ENCODE measurements around the gene XPO1. TPM values are rescaled to one million over a fixed set of nuclear protein-coding genes. Genes with fewer than 3 reads are reported as not detected.

XPO1 gene
- polyA plus RNA-seq, 1 donor from 2014 or later: 494 TPM

GRCh38 chr2:61433606-61434005 lies 104.5 kb downstream of the XPO1 start:
- Histone ChIP-seq H3K27ac (ENCODE audit: low read length) (no peak overlapping the region), H3K4me3 (ENCODE audit: low read length) (no peak overlapping the region), H3K9me2 (ENCODE audit: insufficient read depth, low read length) (no peaks in the 10 kb centered on the region), H3K27me3 (ENCODE audit: insufficient read depth, low read depth, low read length) (no peaks in the 10 kb centered on the region), H3K9ac (ENCODE audit: low read length) (no peak overlapping the region), H3K36me3 (ENCODE audit: insufficient read depth, low read length) (no peaks in the 10 kb centered on the region), H3K4me2 (ENCODE audit: low read length) (no peak overlapping the region), H4K20me1 (ENCODE audit: insufficient read depth) (no peaks in the 10 kb centered on the region), H3K79me2 (replicated peaks; ENCODE audit: insufficient read depth, low read length) (peaks cover 73% of the 10 kb centered on the region), H3K9me3 (ENCODE audit: low read length) (no peaks in the 10 kb centered on the region), H3F3A (ENCODE audit: insufficient read depth, low read length, poor library complexity, severe bottlenecking) (no peaks in the 10 kb centered on the region), H2AFZ (ENCODE audit: low read depth, low read length) (no peak overlapping the region)
- TF ChIP-seq SMC3 (conservative IDR thresholded peaks at IDR 0.05; ENCODE audit: poor library complexity) (no peak), REST (IDR thresholded peaks at IDR 0.05; ENCODE audit: borderline replicate concordance) (no peak), RAD21 (conservative IDR thresholded peaks at IDR 0.05) (no peak), MXI1 (conservative IDR thresholded peaks at IDR 0.05; ENCODE audit: poor library complexity, severe bottlenecking) (no peak), EZH2 (IDR thresholded peaks at IDR 0.05; ENCODE audit: borderline replicate concordance, insufficient read depth, low read length, poor library complexity, severe bottlenecking) (no peak)

GRCh38 chr2:61432990-61433389 lies 105.2 kb downstream of the XPO1 start:
- H2AFZ ChIP-seq (ENCODE audit: low read depth, low read length): no peak overlapping the region
- H3K9me3 ChIP-seq (ENCODE audit: low read length): no peaks in the 10 kb centered on the region
- no peaks in the 10 kb centered on the region for H4K20me1 ChIP-seq (ENCODE audit: insufficient read depth)
- H3K27me3 ChIP-seq (ENCODE audit: insufficient read depth, low read depth, low read length): no peaks in the 10 kb centered on the region
- no peak overlapping the region for H3K4me2 ChIP-seq (ENCODE audit: low read length)
- no peak overlapping the region for H3K4me3 ChIP-seq (ENCODE audit: low read length)
- no peaks in the 10 kb centered on the region for H3K36me3 ChIP-seq (ENCODE audit: insufficient read depth, low read length)
- no peaks in the 10 kb centered on the region for H3F3A ChIP-seq (ENCODE audit: insufficient read depth, low read length, poor library complexity, severe bottlenecking)
- H3K9me2 ChIP-seq (ENCODE audit: insufficient read depth, low read length): no peaks in the 10 kb centered on the region
- no peak for TF ChIP-seq MXI1 (conservative IDR thresholded peaks at IDR 0.05; ENCODE audit: poor library complexity, severe bottlenecking)
- TF ChIP-seq POLR2AphosphoS5 (IDR thresholded peaks at IDR 0.05): no peak
- no peak for TF ChIP-seq TAF1 (IDR thresholded peaks at IDR 0.05; ENCODE audit: low read depth)
- TF ChIP-seq RAD21 (conservative IDR thresholded peaks at IDR 0.05): no peak
- no peak for TF ChIP-seq SMC3 (conservative IDR thresholded peaks at IDR 0.05; ENCODE audit: poor library complexity)
- TF ChIP-seq EP300 (conservative IDR thresholded peaks at IDR 0.05; ENCODE audit: poor library complexity, severe bottlenecking): no peak
- TF ChIP-seq EZH2 (IDR thresholded peaks at IDR 0.05; ENCODE audit: borderline replicate concordance, insufficient read depth, low read length, poor library complexity, severe bottlenecking): no peak
- no peak for TF ChIP-seq CTCF (IDR thresholded peaks at IDR 0.05; ENCODE audit: poor library complexity, severe bottlenecking)
- TF ChIP-seq REST (IDR thresholded peaks at IDR 0.05; ENCODE audit: borderline replicate concordance): no peak
- H3K27ac ChIP-seq (ENCODE audit: low read length): no peak overlapping the region
- H3K79me2 ChIP-seq (replicated peaks; ENCODE audit: insufficient read depth, low read length): peaks cover 69% of the 10 kb centered on the region
- H3K9ac ChIP-seq (ENCODE audit: low read length): no peak overlapping the region

Measured in neural cell (in vitro differentiated cells).